Choroid plexus epithelial cell (primary cell): ENCODE measurements around the gene LMAN2L.
A peak's percentile ranks its signal among the peaks of the same experiment; 100 is the strongest.

Experiments used
- DNase-seq: peaks from one replicate; pipeline ENCODE4 v3.0.0-alpha.2; 2010; ENCODE audit warnings: low read depth
- H3K4me3 ChIP-seq: 2 replicates; pipeline ENCODE4 v1.5.1; 2011; ENCODE audit warnings: low read depth, mild to moderate bottlenecking, control low read depth, low read length, moderate library complexity
- CTCF ChIP-seq: conservative IDR thresholded peaks from 2 replicates; pipeline ENCODE4 v1.5.1; 2011; ENCODE audit warnings: low read depth, mild to moderate bottlenecking, control low read depth, inconsistent platforms, low read length, moderate library complexity

LMAN2L gene

GRCh38 chr2:96760036-96760985, 20.4 kb upstream of the LMAN2L start, which contains the start of gene CNNM4:
CNNM4 (plus strand) TSS chr2:96760902; CDS start chr2:96761000, 98 bp downstream.
- H3K4me3 ChIP-seq: peak within 1 kb of the TSS; percentile 75
- peak; percentile 91 for DNase-seq
- peak; percentile 24 for TF ChIP-seq CTCF

GRCh38 chr2:96759548-96759947, 19.7 kb upstream of the LMAN2L start:
- DNase-seq: no peak
- no peak overlapping the region for H3K4me3 ChIP-seq
- TF ChIP-seq CTCF: no peak

GRCh38 chr2:96758987-96759386, 19.1 kb upstream of the LMAN2L start:
- no peak overlapping the region for H3K4me3 ChIP-seq
- no peak for TF ChIP-seq CTCF
- DNase-seq: no peak

- no peak overlapping the region for H3K4me3 ChIP-seq
- TF ChIP-seq CTCF: no peak
- no peak for DNase-seq
These were observed 17.6 kb upstream of the LMAN2L start for GRCh38 chr2:96757477-96757860.

DNA sequence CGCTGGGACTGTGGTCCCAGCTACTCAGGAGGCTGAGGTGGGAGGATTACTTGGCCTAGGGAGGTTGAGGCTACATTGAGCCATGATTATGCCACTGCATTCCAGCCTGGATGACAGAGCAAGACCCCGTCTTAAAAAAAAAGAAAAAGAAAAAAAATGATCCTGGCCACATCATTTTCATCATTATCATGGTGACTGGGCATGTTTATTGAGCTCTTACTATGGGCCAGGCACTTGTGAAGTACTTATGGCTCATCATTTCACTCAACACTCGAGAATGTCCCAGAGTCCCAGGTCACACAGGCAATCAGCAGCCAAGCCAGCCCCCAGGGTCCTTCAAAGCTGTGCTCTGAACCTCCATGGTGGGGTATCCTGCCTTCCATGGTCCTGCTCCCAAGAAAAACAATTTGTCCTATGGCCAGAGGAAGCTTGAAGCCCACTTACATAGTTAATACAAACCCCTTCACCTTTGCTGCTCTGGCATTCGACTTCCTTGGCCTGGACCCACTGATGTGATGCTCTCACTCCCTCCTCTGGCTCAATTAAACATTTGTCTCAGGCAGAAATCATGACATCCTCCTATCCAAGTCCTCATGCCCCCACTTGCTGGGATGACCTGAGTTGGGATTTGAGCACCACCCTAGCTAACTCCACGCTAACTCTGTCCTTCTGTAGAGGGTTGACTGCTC, 17.1 kb upstream of the LMAN2L start:
- TF ChIP-seq CTCF: peak; percentile 25
- no peak for DNase-seq
- no peak overlapping the region for H3K4me3 ChIP-seq

DNA sequence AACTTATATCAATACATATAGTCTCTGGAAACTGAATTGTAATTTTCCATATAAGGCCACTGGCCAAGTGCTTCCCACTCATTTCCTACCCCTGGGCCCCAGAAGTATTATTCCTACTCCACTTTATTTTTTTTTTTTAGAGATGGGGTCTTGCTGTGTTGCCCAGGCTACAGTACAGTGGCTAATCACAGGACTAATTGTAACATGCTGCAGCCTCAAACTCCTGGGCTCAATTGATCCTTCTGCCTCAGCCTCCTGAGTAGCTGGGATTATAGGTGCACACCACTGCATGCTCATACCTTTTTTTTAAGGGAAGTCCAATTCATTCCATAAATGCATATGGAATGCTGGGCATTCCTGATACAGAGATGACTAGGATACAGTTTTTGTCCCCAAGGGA, 14.5 kb upstream of the LMAN2L start:
- DNase-seq: no peak
- H3K4me3 ChIP-seq: no peak overlapping the region
- TF ChIP-seq CTCF: no peak
